SJSA1 (cell line): ENCODE data around the gene ITFG1. TPM values are rescaled to one million over a fixed set of nuclear protein-coding genes. Genes with fewer than 3 reads are reported as not detected.
"Not testable (repeated sequence)": the region's sequence is repeated elsewhere in the genome, so short reads cannot be mapped to it uniquely, and the experiment has no call there.

Experiments
- DNase-seq, 2 experiments: peaks; one replicate each; pipeline ENCODE4 v3.0.0-alpha.2; 2015 to 2020; ENCODE audit warnings: low spot score in 2 of 2, low read depth in 1 of 2
- H3K27ac ChIP-seq: fragments of 250-450 bp; sonication (Bioruptor Pico); 2 replicates; pipeline ENCODE4 v1.5.1; 2020; ENCODE audit warnings: mild to moderate bottlenecking, moderate library complexity
- H3K27me3 ChIP-seq: fragments of 250-450 bp; sonication (Bioruptor Pico); replicated peaks from 2 replicates; pipeline ENCODE4 v1.5.1; 2020; ENCODE audit warnings: mild to moderate bottlenecking, moderate library complexity
- H3K36me3 ChIP-seq: fragments of 250-450 bp; sonication (Bioruptor Pico); 2 replicates; pipeline ENCODE4 v1.5.1; 2020; ENCODE audit warnings: mild to moderate bottlenecking
- H3K4me1 ChIP-seq: fragments of 250-450 bp; sonication (Bioruptor Pico); replicated peaks from 2 replicates; pipeline ENCODE4 v1.6.1; 2021; ENCODE audit warnings: mild to moderate bottlenecking
- H3K4me3 ChIP-seq: fragments of 250-450 bp; sonication (Bioruptor Pico); 2 replicates; pipeline ENCODE4 v1.5.1; 2020; ENCODE audit warnings: mild to moderate bottlenecking
- H3K9me3 ChIP-seq: fragments of 250-450 bp; sonication (Bioruptor Pico); replicated peaks from 2 replicates; pipeline ENCODE4 v1.5.1; 2020; ENCODE audit warnings: mild to moderate bottlenecking
- total RNA-seq: library from RNA; depleted of rRNA; stranded (reverse); fragments of >200 nt; shearing (Covaris generic); gene quantifications from 2 replicates; pipeline ENCODE4 v1.2.3, GENCODE V29; 2014

Gene ITFG1
- total RNA-seq, 1 experiment from 2014 or later: 57.5 TPM

DNA sequence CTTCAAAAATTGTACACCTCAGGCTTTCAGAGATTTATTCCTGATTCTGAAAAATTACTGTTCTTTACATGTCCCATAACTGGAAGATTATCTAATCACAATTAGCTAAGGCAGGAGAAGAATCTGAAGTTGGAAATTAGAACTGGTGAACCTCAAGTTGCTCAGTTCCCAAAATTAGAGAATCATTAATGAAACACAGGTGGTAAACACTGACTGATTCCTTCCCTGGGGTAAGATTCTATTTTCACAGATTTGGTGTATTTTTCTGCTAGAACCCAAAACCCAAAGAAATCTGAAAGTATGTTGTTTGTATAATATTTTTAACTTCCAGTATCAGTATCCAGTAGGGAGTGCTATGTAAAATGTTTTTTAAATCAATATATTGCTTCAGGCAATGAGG lies 26.0 kb upstream of the ITFG1 start:
- Histone ChIP-seq H3K27me3 (no peaks in the 10 kb centered on the region), H3K36me3 (no peaks in the 10 kb centered on the region; the same call in 1 of the 2 replicates)

DNA sequence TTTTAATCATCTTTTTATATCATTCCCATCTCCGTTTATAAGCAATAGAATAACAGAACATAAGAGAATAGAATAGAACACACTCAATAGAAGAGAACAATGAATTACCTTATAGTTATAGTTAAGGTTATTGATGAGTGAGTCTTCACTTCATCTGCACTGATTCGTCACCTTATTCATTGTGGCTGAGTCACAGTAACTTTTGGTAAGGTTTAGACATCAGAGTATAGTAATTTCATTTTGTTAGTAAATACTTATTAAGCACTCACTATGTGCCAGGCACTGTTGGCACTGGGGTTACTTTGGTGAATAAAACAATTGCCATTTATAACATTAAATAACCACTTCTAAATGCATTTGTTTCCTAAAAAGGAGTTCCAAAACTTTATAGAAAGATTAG lies 22.8 kb upstream of the ITFG1 start:
- Histone ChIP-seq H3K27me3 (no peaks in the 10 kb centered on the region), H3K9me3 (no peaks in the 10 kb centered on the region), H3K36me3 (no peaks in the 10 kb centered on the region; the same call in 1 of the 2 replicates), H3K4me1 (no peaks in the 10 kb centered on the region), H3K27ac (no peak overlapping the region), H3K4me3 (no peak overlapping the region)
- DNase-seq: no peak

More for the DNA sequence above, 26.0 kb upstream of the ITFG1 start:
- no peak for DNase-seq
- Histone ChIP-seq H3K9me3 (0 out of 2 replicates have a peak, but pooled peaks cover 3% of the 10 kb centered on the region), H3K27ac (no peak overlapping the region), H3K4me3 (no peak overlapping the region), H3K4me1 (no peaks in the 10 kb centered on the region)

DNA sequence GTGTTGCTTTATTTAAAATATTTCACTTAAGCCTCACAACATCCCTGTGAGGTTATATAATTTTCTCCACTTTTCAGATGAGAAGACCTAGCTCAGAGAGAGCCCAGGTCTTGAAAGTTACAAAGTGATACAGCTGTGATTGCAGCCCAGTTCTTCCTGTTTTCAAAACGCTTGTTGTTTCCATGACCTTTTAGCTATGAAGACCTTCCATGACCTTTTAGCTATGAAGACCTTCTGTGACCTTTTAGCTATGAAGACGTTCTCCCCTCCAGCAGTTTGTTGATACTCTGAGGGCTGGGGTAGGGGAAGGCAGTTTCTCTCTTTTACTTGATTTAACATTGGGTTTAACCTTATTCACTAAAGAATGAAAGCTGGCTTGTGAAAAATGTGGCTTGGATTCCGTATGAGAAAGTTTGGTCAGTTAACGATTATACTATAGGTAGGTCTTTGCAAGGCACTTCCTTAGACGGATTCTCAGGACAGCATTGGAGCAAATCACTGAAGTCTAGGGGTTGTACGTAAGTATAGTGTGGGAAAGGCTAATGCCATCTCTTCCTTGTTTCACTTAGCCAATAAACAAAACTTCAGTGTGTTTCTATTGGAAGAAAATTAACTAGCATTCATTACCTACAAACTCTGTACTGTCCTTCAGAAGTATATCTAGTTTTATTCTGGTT lies 21.0 kb upstream of the ITFG1 start:
- no peak overlapping the region for H3K4me3 ChIP-seq

DNA sequence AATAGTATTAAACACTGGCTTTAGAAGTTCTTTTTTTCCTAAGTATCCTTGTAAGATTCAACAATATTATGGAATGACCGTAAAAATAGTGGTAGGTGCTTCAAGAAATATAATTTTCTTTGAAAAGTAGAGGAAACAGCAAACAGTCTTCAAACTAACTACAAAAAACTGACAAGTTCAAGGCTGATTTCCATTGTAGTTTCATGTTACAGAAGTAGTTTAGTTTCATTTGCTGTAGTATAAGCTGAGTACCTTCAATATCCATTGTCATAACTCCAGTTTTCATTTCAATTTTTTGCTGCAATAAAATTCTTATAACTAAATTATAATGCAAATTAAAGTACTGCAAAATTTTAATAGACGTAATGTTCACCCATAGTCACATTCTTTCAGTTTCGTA lies 19.5 kb upstream of the ITFG1 start:
- H3K36me3 ChIP-seq: no peaks in the 10 kb centered on the region; the same call in 1 of the 2 replicates
- H3K27me3 ChIP-seq: no peaks in the 10 kb centered on the region
- no peak overlapping the region for H3K4me3 ChIP-seq
- DNase-seq: no peak
- H3K27ac ChIP-seq: no peak overlapping the region
- H3K9me3 ChIP-seq: no peaks in the 10 kb centered on the region
- 0 out of 2 replicates have a peak, but pooled peaks cover 4% of the 10 kb centered on the region for H3K4me1 ChIP-seq

More for the DNA sequence above, 21.0 kb upstream of the ITFG1 start:
- no peak overlapping the region for H3K27ac ChIP-seq
- no peaks in the 10 kb centered on the region for H3K27me3 ChIP-seq
- no peaks in the 10 kb centered on the region; the same call in 1 of the 2 replicates for H3K36me3 ChIP-seq
- H3K9me3 ChIP-seq: no peaks in the 10 kb centered on the region
- H3K4me1 ChIP-seq: no peaks in the 10 kb centered on the region
- no peak for DNase-seq

DNA sequence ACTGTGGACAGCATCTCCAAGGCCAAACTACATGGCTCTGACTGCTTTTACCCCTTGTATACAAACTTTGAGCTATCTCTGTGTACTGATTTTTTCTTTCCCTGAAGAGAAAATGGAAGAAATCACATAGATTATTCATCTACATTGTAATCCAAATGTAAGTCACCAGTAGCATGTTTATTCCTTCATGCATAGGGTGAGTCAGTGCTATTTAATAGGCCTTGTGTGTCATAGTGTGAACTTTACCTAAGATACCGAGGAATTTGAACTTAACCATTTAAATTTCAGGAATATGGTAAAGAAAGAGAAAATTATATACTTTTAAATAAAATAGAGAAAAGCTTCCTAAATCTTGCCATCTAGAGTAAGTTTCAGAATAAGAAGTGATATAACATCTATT lies 16.8 kb upstream of the ITFG1 start:
- Histone ChIP-seq H3K36me3 (no peaks in the 10 kb centered on the region; the same call in 1 of the 2 replicates), H3K4me1 (0 out of 2 replicates have a peak, but pooled peaks cover 4% of the 10 kb centered on the region), H3K9me3 (no peaks in the 10 kb centered on the region), H3K4me3 (no peak overlapping the region), H3K27me3 (no peaks in the 10 kb centered on the region), H3K27ac (no peak overlapping the region)
- DNase-seq: no peak

DNA sequence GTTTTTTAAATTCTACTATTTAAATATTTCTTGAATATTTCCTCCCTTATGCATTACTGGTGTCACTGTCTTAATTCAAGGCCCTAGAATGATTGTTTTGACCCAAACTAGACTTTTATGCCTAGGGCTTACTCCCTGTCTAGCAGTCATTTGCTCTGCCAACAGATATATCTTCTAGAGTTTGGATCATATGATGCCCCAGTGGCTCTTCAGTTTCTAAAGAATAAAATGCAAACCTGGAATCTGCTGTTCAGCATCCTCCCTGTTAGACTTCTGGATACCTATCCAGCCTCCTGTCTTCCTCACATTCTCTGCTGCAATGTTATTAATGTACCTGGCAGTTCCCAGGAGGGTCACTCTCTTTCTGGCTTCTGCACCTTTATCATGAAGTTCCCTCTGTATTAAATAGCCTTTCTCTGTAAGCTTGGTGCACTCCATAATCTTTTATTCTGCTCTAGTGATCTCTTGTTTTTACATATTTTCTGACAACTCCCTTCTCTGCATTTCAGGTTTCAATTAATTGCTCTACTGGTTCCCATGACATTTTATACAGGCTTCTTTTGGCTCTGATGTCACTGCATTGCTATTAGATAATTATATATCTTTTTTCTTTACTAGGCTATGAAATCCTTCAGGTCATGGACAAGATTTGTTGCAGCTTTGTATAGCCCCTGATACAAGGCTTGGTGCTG lies 15.9 kb upstream of the ITFG1 start:
- Histone ChIP-seq H3K9me3 (no peaks in the 10 kb centered on the region), H3K27ac (no peak overlapping the region), H3K4me3 (no peak overlapping the region), H3K36me3 (no peaks in the 10 kb centered on the region; the same call in 1 of the 2 replicates), H3K4me1 (0 out of 2 replicates have a peak, but pooled peaks cover 4% of the 10 kb centered on the region), H3K27me3 (no peaks in the 10 kb centered on the region)
- DNase-seq: no peak

DNA sequence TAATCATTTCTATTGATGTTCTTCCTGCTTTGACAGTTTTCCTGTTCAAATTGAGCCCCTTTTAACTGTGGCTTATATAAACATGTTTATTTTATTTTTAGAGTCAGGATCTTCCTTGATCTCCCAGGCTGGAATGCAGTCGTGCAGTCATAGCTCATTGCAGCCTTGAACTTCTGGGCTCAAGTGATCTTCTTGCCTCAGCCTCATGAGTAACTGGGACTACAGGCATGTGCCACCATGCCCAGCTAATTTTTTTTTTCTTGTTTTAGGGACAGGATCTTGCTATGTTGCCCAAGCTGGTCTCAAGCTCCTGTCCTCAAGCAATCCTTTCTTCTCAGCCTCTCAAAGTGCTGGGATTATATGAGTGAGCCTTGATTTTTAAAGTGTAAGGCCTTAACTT lies 14.9 kb upstream of the ITFG1 start:
- Histone ChIP-seq H3K36me3 (no peaks in the 10 kb centered on the region), H3K27me3 (no peaks in the 10 kb centered on the region), H3K9me3 (no peaks in the 10 kb centered on the region), H3K4me1 (peaks cover 6% of the 10 kb centered on the region; the same call in 1 of the 2 replicates), H3K27ac (no peak overlapping the region), H3K4me3 (no peak overlapping the region)
- no peak for DNase-seq

DNA sequence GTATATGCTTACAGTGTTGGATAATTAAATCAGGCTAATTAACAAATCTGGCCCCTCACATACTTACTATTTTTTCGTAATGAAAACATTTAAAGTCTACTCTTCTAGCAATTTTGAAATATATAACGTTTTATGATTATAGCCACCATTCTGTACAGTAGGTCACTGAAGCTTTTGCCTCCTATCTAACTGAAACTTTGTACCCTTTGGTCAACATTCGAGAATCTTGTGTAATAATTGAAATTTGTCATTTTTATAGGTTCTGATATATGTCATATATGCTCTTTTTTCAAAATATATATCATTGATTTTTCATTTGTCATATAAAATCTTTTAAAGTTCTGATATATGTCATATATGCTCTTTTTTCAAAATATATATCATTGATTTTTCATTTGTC lies 12.9 kb upstream of the ITFG1 start:
- H3K27ac ChIP-seq: no peak overlapping the region
- H3K9me3 ChIP-seq: no peaks in the 10 kb centered on the region
- DNase-seq: no peak
- no peaks in the 10 kb centered on the region for H3K36me3 ChIP-seq
- H3K4me1 ChIP-seq: peaks cover 10% of the 10 kb centered on the region; the same call in 1 of the 2 replicates
- no peaks in the 10 kb centered on the region for H3K27me3 ChIP-seq
- no peak overlapping the region for H3K4me3 ChIP-seq

DNA sequence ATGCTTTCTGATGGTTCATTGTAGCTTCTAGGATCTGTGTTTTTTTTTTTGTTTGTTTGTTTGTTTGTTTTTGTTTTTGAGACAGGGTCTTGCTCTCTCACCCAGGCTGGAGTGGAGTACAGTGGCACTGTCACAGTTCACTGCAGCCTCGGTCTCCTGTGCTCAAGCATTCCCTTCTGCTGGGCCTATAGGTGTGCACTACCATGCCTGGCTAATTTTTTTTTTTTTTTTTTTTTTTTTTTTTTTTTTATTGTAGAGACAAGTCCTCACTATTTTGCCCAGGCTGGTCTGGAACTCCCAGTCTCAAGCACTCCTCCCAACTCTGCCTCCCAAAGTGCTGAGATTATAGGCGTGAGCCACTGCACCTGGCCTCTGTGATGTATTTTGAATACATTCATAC lies 12.1 kb upstream of the ITFG1 start:
- H3K27ac ChIP-seq, H3K36me3 ChIP-seq, H3K9me3 ChIP-seq, H3K4me1 ChIP-seq, H3K27me3 ChIP-seq, DNase-seq, H3K4me3 ChIP-seq: not testable (repeated sequence)

DNA sequence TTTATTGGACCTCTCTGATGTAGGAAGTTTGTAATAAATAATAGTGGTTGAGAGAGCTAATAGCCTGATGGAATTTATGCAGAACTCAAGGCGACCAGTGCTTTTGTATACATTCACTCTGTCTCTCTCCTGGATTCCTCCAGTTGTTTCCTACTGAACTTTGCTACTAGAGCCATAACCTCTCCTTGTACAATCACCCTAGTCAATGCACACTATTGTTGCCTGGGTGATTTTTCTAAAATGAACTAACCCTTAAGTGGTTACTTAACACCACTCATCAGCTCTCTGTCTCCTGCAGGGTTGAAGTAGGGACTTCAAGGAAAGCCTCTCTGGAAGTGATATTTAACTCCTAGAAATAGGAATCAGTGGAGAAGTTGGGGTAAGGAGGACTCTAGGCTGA lies 9.9 kb upstream of the ITFG1 start:
- Histone ChIP-seq H3K9me3 (no peaks in the 10 kb centered on the region), H3K36me3 (no peaks in the 10 kb centered on the region)
- DNase-seq: no peak

DNA sequence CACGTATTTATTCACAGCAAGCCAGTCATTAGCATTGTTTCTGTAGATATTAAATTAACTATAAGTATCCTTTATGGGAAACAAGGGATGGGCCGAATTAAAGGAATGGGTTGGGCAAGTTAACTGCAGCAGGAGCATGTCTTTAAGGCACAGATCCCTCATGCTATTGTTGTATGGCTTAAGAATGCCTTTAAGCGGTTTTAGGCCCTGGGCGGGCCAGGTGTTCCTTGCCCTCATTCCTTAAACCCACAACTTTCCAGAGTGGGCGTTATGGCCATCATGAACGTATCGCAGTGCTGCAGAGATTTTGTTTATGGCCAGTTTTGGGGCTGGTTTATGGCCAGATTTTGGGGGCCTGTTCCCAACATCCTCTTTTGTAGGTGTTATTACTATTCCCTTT lies 9.3 kb upstream of the ITFG1 start:
- H3K36me3 ChIP-seq: no peaks in the 10 kb centered on the region
- no peak for DNase-seq
- no peak overlapping the region for H3K4me3 ChIP-seq
- no peaks in the 10 kb centered on the region for H3K27me3 ChIP-seq
- no peak overlapping the region for H3K27ac ChIP-seq
- H3K4me1 ChIP-seq: peaks cover 6% of the 10 kb centered on the region; the same call in 1 of the 2 replicates
- no peaks in the 10 kb centered on the region for H3K9me3 ChIP-seq

More for the DNA sequence above, 9.9 kb upstream of the ITFG1 start:
- Histone ChIP-seq H3K4me1 (peaks cover 8% of the 10 kb centered on the region; the same call in 1 of the 2 replicates), H3K27me3 (no peaks in the 10 kb centered on the region), H3K27ac (no peak overlapping the region), H3K4me3 (no peak overlapping the region)

DNA sequence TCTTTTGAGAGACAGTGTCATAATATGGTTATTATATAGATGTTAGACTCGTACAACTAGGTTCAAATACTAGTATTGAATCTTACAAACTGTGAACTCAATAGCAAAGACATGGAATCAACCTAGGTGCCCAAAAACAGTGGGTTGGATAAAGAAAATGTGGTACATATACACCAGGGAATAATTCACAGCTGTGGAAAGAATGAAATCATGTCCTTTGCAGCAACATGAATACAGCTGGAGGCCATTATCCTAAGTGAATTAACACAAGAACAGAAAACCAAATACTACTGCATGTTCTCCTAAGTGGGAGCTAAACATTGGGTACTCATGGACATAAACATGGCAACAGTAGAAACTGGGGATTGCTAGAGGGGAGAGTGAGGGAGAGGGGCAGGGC lies 8.4 kb upstream of the ITFG1 start:
- no peaks in the 10 kb centered on the region for H3K27me3 ChIP-seq
- no peak overlapping the region for H3K27ac ChIP-seq
- no peak overlapping the region for H3K4me3 ChIP-seq

DNA sequence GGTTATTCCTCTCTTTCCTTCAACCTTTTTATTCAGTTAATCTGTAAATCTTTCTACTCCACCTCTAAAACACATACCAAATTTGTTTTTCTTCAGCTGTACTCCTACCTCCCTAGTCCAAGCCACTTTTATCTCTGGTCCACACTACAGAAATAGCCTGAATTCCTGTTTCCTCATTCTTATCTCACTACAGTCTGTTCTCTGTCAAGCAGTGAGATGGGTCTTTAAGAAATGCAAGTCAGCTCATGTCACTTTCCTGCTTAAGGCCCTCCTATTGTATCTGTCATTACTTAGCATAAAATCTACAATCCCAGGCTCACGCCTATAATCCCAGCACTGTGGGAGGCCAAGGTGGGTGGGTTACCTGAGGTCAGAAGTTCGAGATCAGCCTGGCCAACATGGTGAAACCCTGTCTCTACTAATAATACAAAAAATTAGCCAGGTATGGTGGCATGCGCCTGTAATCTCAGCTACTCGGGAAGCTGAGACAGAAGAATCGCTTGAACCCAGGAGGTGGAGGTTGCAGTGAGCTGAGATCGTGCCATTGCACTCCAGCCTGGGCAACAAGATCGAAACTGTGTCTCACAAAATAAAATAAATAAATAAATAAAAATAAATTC lies 7.3 kb upstream of the ITFG1 start:
- H3K9me3 ChIP-seq, DNase-seq: not testable (repeated sequence)

More for the DNA sequence above, 8.4 kb upstream of the ITFG1 start:
- H3K9me3 ChIP-seq: no peaks in the 10 kb centered on the region
- H3K4me1 ChIP-seq: peaks cover 10% of the 10 kb centered on the region
- no peak for DNase-seq
- H3K36me3 ChIP-seq: no peaks in the 10 kb centered on the region

DNA sequence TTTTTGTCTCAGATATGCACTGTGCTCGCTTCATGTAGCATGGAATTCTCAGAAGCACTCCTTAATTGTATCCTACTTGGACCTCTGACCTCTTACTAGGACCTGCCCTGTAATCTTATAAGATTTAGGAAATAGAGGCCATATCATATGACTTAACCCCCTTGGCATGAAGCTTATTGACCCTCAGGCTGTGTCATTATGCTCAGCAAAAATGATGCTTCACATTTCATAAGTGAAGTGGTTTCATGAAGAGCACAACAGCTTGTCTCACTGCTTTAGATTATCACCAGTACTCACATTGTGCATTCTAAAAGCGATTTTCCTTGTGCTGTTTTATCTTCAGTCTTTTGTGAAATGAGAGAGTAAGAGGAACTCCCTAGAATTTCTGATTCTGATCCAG lies 6.6 kb upstream of the ITFG1 start:
- H3K36me3 ChIP-seq: no peaks in the 10 kb centered on the region
- DNase-seq: no peak
- H3K9me3 ChIP-seq: no peaks in the 10 kb centered on the region
- no peak overlapping the region for H3K4me3 ChIP-seq
- H3K27me3 ChIP-seq: no peaks in the 10 kb centered on the region
- peaks cover 16% of the 10 kb centered on the region for H3K4me1 ChIP-seq
- H3K27ac ChIP-seq: no peak overlapping the region

More for the DNA sequence above, 7.3 kb upstream of the ITFG1 start:
- peaks cover 16% of the 10 kb centered on the region for H3K4me1 ChIP-seq
- not testable (repeated sequence) for H3K27me3 ChIP-seq, H3K27ac ChIP-seq, H3K36me3 ChIP-seq, H3K4me3 ChIP-seq
